PC-3 (cell line): ENCODE measurements around the gene PLA2G2D.

ENCODE experiments used
- CTCF ChIP-seq: fragments of 300-600 bp; sonication (generic); conservative IDR thresholded peaks from 2 replicates; pipeline ENCODE4 v1.5.1; 2017; ENCODE audit warnings: antibody characterized with exemption, low read depth, mild to moderate bottlenecking, low read length
- EZH2 ChIP-seq: fragments of 300-600 bp; sonication (generic); IDR thresholded peaks from one replicate; pipeline ENCODE4 v1.6.1; 2017; ENCODE audit warnings: antibody characterized with exemption, mild to moderate bottlenecking, low read length; ENCODE audit not compliant: unreplicated experiment

DNA sequence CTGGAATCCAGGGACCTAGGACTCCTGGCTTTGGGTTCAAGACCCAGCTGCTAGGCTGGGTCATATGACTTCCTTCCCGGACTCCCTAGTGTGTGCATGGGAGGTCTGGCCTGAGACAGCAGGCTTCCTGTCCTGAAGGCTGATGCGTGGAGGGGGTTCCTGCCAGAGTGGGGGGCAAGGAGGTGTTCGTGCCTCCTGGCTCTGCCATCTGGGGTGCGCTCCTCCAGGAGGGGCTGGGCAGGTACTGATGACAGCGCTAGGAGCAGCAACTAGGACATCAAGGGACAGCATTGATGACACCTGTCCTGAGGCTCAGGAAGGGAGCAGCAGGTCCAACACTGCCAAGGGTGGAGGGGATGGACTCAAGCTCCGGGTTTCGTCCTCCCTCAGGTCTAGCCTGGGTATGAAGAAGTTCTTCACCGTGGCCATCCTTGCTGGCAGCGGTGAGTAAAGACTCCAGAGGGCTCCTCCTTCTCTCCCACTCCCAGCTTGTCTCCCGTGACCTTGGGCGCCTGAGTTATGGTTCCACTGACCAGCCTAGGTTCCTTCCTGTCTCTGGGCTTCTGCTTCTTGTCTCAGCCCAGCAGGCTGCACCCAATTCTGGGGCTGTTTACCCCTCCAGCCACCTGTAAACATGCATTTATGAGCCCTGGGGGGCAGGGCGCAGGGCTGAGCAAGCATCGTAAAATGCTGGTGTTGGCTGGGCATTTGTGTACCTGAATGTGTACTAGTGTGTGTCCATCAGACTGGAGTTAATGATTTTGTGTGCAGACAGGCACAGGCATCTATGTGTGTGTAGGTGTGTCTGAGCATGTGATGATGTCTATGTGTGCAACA, 20.7 kb upstream of the PLA2G2D start:
- TF ChIP-seq EZH2 (no peak), CTCF (no peak)
